ENCODE results near the gene SMOC2.

GRCh38 chr6:168535711-168536110, 94.7 kb downstream of the SMOC2 start:
- TF ChIP-seq POLR2AphosphoS5 (IDR thresholded peaks at IDR 0.05): no peak
- TF ChIP-seq, protein P1, sequence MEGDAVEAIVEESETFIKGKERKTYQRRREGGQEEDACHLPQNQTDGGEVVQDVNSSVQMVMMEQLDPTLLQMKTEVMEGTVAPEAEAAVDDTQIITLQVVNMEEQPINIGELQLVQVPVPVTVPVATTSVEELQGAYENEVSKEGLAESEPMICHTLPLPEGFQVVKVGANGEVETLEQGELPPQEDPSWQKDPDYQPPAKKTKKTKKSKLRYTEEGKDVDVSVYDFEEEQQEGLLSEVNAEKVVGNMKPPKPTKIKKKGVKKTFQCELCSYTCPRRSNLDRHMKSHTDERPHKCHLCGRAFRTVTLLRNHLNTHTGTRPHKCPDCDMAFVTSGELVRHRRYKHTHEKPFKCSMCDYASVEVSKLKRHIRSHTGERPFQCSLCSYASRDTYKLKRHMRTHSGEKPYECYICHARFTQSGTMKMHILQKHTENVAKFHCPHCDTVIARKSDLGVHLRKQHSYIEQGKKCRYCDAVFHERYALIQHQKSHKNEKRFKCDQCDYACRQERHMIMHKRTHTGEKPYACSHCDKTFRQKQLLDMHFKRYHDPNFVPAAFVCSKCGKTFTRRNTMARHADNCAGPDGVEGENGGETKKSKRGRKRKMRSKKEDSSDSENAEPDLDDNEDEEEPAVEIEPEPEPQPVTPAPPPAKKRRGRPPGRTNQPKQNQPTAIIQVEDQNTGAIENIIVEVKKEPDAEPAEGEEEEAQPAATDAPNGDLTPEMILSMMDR (IDR thresholded peaks at IDR 0.05): no peak
